Stimulated activated CD8-positive, alpha-beta memory T cell treated with anti-CD3 and anti-CD28 coated beads, Interleukin-15, amount 100 ng/mL, for 48 hours (primary cell): ENCODE data around the gene RAB20.

Experiments
- DNase-seq, 2 donors: peaks; one replicate each; pipeline ENCODE4 v3.0.0-alpha.2; 2020; ENCODE audit warnings: low read depth in 2 of 2

RAB20 gene

DNA sequence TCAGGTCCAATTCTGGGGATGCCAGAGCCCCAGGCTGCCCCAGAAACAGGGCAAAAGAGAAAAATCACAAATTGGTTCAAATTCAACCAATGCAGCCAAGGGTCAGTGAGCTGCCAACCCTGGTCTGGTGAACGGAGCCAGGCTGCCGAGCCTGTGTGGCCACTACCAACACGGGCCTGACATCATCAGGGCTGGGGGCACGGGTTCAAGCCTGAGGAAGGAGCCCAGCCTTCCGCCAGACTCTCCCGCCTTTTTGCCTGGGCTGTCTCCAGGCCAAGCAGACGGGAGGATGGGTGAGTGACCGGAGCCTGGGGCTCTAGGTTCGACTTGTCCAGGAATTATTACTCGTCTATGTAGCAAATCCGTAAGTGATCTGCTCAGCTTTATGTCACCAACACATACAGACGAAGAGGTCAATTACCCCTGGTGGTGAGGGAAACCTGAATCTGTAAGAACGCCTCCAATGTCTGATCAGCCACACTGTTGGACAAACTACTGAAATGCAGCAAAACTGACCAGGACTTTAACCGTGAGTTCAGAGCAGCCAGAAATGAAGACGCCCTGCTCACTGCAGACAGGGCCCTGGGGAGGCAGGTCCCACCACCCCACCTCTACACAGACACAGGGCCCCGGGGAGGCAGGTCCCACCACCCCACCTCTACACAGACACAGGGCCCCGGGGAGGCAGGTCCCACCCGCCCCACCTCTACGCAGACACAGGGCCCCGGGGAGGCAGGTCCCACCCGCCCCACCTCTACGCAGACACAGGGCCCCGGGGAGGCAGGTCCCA lies 31.8 kb downstream of the RAB20 start:
- no peak for DNase-seq

- DNase-seq: no peak
These were observed 32.6 kb downstream of the RAB20 start for GRCh38 chr13:110528911-110529310.

- DNase-seq: no peak
These were observed 33.2 kb downstream of the RAB20 start for GRCh38 chr13:110528371-110528770.

DNA sequence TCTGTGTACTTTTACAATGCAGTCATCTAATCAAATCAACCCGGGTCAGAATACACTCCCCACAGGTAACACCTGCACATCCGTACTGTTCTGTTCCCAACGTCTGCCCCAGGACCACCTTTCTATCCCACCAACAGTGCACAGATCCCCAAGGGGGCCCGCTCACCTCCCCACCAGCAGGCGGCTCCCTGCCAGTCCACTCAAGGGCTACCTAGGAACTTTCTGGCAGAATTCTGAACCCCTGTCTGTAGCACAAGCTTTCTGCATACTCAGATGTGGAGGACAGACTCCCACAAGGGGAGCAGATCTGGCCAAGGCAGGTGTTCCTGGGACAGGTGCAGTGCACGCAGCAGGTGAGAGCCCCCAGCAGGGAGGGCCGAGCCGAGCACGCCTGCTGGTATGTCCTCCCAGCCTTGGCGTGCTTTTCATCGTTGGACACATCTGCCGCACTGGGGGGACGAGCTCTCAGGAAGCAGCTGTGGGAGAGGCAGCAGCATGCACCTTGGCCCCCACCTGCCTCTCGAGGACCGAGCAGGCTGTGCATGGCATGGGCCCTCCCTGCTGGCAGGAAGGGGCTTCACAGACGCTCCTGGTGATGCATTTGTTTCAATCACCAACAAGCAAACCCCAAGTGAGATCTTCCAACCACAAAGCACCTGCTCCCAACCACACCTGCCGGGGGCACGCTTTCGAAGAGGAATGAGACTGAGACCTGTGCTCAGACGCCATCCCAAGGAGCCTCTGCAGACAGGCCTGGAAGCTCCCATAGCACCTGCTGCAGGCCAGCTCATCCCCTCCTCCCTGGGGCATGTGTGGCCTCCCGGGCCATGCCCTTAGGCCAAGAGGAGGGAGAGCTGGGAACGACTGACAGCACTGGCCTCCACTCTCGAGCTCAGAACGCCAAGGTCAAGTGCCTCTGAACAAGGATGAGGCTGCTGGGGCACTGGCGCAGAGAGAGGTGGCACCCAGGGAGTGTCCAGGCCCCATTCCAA lies 35.9 kb downstream of the RAB20 start:
- no peak for DNase-seq

GRCh38 chr13:110524541-110525257 lies 36.8 kb downstream of the RAB20 start:
- DNase-seq: no peak

DNA sequence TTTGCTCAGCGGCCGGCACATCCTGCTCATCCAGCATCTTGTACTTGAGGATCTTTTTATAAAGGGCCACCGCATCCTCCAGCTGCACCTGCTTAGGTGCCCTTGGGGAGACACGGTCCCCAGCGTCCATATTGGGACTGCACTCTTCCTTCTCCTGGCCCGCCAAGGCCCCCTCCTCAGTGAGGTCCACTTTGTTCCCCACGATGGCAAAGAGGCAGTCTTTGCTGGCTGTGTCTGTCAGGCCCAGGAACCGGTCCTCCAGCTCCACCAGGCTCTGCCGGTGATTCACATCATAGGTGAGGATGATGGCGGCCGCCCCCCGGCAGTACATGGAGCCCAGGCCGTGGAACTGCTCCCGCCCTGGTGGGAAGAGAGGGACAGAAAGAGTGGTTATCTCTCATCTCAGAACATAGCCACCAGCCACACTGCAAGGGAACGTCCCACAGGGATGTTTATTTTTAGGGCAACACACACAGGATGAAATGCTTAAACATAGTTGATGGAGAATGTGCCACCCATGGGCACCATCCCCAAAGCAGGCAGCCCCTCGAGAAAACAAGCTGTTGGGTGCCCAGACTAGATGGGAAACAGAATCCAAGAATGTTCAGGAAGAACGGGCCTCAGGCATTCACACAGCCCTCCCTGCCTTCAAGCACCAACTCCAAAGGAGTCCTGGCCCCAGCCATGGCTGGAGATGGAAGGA lies 37.5 kb downstream of the RAB20 start:
- no peak for DNase-seq

- no peak for DNase-seq
These were observed 38.3 kb downstream of the RAB20 start for GRCh38 chr13:110523180-110523579.

DNA sequence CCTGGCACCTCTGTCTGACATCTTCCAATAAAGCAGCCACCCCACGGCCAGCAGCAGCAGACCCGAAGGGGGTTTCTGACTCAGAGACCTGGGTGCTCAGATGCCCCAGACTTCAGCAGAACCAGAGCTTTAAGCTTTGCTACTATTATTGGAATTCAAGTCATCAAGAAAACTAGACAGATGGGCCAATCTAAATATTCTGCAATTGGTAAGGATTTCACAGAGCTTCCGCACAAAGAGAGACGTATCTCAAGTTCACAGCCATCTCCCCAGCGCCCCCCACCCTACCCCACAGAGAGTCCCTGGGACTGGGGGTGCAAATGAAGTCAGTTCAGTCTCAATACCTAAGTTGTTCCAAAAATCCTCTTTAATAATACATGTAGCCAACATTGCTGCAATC lies 38.8 kb downstream of the RAB20 start:
- no peak for DNase-seq

DNA sequence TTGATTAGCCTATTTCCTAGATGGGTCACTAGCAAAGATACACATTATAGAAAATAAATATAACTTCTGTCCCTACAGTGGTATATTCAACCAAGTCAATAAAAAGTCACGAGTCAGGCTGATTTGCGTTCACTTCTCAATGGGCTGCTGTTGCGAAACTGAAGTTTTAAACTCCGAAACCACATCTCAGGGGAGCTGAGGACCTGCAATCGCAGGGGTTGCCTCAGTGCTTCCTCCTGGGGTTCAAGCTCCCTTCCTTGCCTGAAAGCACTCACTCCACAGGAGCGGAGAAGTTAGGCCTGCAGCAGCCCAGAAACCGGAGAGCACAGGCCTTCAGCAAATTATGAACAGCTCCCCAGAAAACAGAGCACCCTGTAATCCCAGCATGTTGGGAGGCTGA lies 39.6 kb downstream of the RAB20 start:
- no peak for DNase-seq

GRCh38 chr13:110521296-110521680 lies 40.2 kb downstream of the RAB20 start:
- DNase-seq: no peak

DNA sequence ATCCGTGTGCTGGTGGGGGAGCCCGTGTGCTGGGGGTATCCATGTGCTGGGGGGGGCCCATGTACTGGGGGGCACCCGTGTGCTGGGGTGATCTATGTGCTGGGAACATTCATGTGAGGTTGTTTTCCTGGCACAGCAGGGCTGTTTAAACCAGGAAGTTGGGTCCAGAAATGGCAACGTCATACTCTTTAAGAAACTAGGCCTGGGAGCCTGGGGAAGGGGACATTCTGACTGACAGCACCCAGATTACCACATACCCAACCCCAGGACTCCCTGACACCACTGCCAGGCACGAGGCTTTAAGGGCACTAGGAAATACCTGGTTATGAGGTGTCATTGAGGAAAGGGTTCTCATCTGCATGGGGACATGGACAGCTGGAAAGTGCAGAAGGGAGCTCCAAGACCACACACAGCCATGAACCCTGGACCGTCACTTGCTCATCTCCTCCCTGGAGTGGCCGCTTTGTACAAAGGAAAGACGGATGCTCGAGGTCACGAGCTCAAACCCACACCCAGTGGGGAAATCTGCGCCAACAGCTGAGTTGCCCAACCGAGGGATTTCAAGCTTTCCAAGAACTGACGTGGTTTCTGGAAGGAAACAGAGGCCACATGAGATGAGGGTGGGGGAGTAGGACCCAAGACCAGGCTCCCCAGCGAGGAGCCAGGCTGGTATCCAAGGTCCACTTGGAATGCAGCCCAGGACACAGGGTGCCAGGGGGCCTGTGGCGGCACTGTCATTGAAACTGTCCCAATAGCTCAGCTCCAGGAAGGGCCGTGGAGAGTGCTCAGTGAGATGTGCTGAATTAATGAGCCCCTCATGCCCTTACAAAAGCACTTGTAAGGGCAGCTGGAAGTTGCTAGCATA lies 40.9 kb downstream of the RAB20 start:
- DNase-seq: no peak

DNA sequence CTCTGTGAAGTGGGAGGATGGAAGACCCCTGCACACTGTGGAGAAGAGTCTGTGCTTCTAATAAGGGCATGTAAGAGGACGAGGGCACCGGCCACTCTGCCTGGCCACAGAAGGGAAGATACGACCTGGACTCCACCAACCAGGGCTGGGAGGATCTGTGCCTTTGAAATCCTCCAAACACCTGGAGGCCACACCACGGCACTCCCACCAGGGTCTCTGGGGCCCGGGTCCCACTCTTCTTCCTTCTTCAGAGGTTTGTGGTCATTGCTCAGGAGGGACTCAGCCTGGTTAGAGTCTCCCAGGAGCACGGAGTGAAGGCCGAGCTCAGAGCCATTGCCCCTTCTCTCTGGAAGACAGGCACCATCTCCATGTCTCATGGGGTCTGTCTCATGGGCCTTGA lies 42.0 kb downstream of the RAB20 start:
- no peak for DNase-seq

DNA sequence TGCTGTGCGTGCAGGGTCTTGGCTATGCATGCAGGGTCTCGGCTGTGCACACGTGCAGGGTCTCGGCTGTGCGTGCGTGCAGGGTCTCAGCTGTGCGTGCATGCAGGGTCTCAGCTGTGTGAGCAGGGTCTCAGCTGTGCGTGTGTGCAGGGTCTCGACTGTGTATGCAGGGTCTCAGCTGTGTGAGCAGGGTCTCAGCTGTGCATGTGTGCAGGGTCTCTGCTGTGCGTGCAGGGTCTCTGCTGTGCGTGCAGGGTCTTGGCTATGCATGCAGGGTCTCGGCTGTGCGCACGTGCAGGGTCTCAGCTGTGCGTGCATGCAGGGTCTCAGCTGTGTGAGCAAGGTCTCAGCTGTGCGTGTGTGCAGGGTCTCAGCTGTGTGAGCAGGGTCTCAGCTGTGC lies 42.5 kb downstream of the RAB20 start:
- DNase-seq: no peak

- DNase-seq: no peak
These were observed 43.0 kb downstream of the RAB20 start for GRCh38 chr13:110518571-110518970.

DNA sequence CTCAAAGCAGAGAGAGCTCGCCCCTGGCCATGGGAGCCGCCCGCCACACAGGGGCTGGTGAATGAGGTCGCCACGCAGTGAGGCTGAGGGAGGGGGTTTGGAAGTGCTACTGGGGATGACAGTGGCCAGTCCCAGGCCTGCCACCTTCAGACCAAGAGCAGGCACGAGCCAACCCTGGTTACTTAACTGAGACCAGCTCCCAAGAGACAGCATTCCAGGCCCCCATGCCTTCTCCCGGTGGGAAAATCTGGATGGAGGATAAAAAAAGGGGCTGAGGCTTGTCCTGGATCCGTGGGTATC lies 43.3 kb downstream of the RAB20 start:
- DNase-seq: no peak

GRCh38 chr13:110517505-110518225 lies 43.9 kb downstream of the RAB20 start:
- DNase-seq: no peak

DNA sequence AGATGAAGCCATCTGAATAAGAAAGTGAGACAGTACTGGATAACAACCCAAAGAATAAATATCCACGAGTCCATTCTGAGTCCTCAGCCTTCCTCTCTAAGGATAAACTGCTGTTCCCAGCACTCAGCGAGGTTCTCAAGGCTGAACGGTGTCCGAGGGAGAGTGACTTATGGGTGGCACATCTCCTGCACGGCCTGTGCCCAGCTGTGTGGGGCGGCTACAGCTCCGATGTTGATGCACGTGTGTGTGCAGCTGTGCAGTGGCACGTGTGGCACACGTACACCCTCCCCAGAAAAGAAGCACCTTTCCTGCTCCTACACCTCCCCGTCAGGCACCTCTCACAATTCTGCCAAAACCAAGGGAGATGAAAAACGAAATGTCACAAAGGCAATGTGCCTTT lies 45.0 kb downstream of the RAB20 start:
- no peak for DNase-seq

DNA sequence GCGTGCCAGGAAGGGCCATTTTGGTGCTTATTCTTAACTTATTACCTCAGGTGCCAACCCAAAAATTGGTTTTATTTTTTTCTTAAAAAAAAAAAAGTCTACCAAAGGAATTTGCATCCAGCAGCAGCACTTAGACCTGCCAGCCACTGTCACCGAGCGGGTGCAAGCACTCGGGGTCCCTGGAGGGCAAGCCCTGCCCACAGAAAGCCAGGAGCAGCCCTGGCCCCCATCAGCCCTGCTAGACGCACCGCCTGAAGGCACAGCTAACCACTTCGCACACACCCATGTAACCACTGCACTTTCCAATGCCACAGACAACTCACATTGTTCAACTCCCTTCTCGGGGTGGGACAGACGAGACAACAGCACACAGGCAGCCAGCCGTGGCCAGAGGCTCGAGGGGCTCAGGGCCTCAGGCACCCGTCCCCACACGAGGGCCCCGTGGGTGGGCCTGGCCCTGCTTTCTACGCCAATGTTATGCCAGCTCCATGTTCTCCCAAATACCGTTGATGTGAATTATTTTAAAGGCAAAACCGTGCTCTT lies 49.3 kb downstream of the RAB20 start:
- no peak for DNase-seq

DNA sequence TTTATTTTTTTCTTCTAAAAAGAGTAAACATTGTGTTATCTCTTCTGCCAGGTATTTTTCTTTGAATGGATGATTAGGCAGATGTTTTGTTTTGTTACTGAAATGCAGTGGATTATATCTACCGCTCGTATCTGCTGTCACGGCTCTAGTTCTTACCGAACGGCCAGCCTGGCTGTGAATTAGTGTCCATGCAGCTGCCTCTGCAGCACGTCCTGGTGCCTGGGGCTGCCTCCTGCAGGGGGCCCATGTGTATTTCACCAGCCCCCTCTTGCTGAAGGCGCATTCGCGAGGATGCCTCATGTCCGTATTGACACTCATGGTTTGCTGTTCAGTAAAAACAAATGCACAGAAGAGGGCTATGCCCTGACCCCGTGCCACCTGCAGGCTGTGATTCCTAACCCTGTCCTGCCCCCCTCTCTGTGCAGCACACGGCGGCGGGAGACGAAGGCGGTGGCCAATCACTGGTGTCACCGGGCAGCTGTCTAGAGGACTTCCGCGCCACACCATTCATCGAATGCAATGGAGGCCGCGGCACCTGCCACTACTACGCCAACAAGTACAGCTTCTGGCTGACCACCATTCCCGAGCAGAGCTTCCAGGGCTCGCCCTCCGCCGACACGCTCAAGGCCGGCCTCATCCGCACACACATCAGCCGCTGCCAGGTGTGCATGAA lies 49.9 kb downstream of the RAB20 start:
- no peak for DNase-seq
